ENCODE data around the gene SESN1.

Gene SESN1

DNA sequence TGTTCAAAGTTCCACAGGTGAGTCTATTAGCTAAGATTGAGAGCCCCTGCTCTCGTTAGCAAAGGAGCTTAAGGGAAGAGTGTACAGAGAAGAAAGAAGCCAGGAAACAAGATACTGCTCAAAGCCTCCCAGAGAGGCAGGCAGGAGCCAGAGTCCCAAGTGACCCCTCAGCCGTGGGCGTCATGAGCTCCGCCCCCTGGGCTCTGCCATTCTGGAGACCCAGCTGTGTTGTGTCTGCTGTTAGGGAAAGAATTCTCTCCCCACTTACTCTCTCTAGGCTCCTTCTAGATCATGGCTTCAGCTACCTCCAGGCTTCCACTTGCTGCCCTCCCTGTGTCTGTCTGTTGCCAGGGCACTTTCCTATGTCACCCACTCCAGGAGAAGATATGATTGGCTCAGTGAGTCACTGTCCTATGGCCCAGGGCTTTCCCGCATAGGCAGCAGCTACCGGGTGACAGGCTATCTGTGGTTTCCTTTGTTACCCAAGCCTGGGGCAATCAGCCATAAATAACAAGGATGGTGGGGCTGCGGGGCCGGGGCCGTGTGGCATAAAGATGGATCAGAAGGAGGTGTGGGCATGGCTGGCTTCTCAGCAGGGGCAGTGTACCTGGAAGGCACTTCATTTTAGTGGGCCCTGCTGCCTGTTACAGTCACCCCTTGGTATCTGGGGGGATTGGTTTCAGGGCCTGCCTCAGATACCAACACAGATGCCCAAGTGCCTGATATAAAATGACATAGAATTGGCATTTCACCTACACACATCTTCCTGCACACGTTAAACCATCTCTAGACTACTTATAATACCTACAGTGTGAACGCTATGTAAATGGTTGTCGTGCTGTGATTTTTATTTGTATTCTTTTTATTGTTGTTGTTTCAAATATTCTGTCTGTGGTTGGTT is 127.5 kb downstream of the SESN1 start:
- Histone ChIP-seq H3K9ac (ENCODE audit: low read depth, low read length) (no peak overlapping the region), H3K27me3 (ENCODE audit: insufficient read depth, low read length, poor library complexity) (no peaks in the 10 kb centered on the region), H2AFZ (ENCODE audit: low read depth, low read length) (no peak overlapping the region), H3K4me2 (ENCODE audit: insufficient read depth, low read length) (no peak overlapping the region), H4K20me1 (ENCODE audit: insufficient read depth, low read length) (no peaks in the 10 kb centered on the region), H3K4me3 (ENCODE audit: low read depth in 1 of 2, low read length in 2 of 2) (no peak overlapping the region), H3K79me2 (ENCODE audit: insufficient read depth, low read length) (no peaks in the 10 kb centered on the region), H3K27ac (ENCODE audit: low read length) (no peak overlapping the region), H3K4me1 (ENCODE audit: insufficient read depth, low read length) (no peaks in the 10 kb centered on the region), H3K9me3 (ENCODE audit: insufficient read depth, low read length, severe bottlenecking) (no peaks in the 10 kb centered on the region), H3K36me3 (ENCODE audit: insufficient read depth, low read length) (no peaks in the 10 kb centered on the region)
- ATAC-seq (ENCODE audit: insufficient read depth, low read depth), result peak; percentile 52; the same call in 2 of the 3 replicates
- DNase-seq, result no peak
- no peak for TF ChIP-seq EZH2 (IDR thresholded peaks at IDR 0.05; ENCODE audit: borderline replicate concordance, low read depth, low read length, severe bottlenecking)
- TF ChIP-seq, protein P1, sequence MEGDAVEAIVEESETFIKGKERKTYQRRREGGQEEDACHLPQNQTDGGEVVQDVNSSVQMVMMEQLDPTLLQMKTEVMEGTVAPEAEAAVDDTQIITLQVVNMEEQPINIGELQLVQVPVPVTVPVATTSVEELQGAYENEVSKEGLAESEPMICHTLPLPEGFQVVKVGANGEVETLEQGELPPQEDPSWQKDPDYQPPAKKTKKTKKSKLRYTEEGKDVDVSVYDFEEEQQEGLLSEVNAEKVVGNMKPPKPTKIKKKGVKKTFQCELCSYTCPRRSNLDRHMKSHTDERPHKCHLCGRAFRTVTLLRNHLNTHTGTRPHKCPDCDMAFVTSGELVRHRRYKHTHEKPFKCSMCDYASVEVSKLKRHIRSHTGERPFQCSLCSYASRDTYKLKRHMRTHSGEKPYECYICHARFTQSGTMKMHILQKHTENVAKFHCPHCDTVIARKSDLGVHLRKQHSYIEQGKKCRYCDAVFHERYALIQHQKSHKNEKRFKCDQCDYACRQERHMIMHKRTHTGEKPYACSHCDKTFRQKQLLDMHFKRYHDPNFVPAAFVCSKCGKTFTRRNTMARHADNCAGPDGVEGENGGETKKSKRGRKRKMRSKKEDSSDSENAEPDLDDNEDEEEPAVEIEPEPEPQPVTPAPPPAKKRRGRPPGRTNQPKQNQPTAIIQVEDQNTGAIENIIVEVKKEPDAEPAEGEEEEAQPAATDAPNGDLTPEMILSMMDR (IDR thresholded peaks at IDR 0.05; ENCODE audit: borderline replicate concordance, extremely low read depth, low read length, poor library complexity, severe bottlenecking), result no peak

DNA sequence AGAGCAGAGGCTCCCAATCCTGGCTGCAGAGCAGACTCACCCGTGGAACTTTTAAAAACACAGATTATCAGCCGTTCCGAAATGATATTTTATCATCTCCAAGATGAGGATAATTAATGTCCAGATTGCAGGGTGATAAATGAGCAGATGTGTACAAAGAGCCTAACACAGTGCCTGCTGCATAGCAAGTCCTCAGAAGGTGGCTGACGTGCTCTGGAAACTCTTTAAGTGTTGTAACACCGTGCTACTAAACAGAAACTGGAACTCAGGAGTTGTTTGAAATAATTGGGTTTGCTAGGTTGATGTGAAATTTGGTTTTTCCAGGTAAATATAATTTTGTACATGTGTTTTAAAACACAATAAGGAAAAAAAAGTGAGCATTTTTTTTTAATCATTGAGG is 128.4 kb downstream of the SESN1 start:
- Histone ChIP-seq H3K4me3 (ENCODE audit: low read depth in 1 of 2, low read length in 2 of 2) (no peak overlapping the region), H3K9me3 (ENCODE audit: insufficient read depth, low read length, severe bottlenecking) (no peaks in the 10 kb centered on the region), H2AFZ (ENCODE audit: low read depth, low read length) (no peak overlapping the region), H4K20me1 (ENCODE audit: insufficient read depth, low read length) (no peaks in the 10 kb centered on the region), H3K27me3 (ENCODE audit: insufficient read depth, low read length, poor library complexity) (no peaks in the 10 kb centered on the region), H3K79me2 (ENCODE audit: insufficient read depth, low read length) (no peaks in the 10 kb centered on the region), H3K4me2 (ENCODE audit: insufficient read depth, low read length) (no peak overlapping the region), H3K36me3 (ENCODE audit: insufficient read depth, low read length) (no peaks in the 10 kb centered on the region), H3K9ac (ENCODE audit: low read depth, low read length) (no peak overlapping the region), H3K27ac (ENCODE audit: low read length) (no peak overlapping the region), H3K4me1 (ENCODE audit: insufficient read depth, low read length) (no peaks in the 10 kb centered on the region)
- no peak for TF ChIP-seq EZH2 (IDR thresholded peaks at IDR 0.05; ENCODE audit: borderline replicate concordance, low read depth, low read length, severe bottlenecking)
- TF ChIP-seq, protein P1 (IDR thresholded peaks at IDR 0.05; ENCODE audit: borderline replicate concordance, extremely low read depth, low read length, poor library complexity, severe bottlenecking), result no peak
- ATAC-seq (ENCODE audit: insufficient read depth, low read depth) (no peak), DNase-seq (no peak)

DNA sequence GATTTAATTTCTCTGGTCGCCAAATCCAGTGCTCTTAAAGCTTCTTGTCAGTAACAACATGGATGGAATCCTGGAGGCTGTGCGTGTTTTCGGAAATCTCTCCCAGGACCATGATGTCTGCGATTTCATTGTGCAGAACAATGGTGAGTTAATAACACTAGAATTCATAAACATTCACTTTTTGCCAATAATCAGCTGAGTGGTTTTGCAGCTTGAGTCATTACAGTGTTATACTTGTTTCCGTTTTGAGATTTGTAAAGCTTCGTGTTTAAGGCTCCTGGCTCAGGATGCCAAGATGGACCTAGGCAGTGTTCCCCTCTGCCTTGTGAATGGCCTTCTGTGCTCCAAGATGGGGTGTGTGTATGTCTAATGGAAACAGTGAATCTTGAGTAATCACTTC is 132.7 kb downstream of the SESN1 start:
- no peak overlapping the region for H3K4me2 ChIP-seq (ENCODE audit: insufficient read depth, low read length)
- no peak overlapping the region for H2AFZ ChIP-seq (ENCODE audit: low read depth, low read length)
- no peak for DNase-seq
- no peak overlapping the region for H3K9ac ChIP-seq (ENCODE audit: low read depth, low read length)
- TF ChIP-seq, protein P1 (IDR thresholded peaks at IDR 0.05; ENCODE audit: borderline replicate concordance, extremely low read depth, low read length, poor library complexity, severe bottlenecking), result no peak
- no peak for TF ChIP-seq EZH2 (IDR thresholded peaks at IDR 0.05; ENCODE audit: borderline replicate concordance, low read depth, low read length, severe bottlenecking)
- H3K36me3 ChIP-seq (ENCODE audit: insufficient read depth, low read length), result no peaks in the 10 kb centered on the region
- no peaks in the 10 kb centered on the region for H4K20me1 ChIP-seq (ENCODE audit: insufficient read depth, low read length)
- no peaks in the 10 kb centered on the region for H3K79me2 ChIP-seq (ENCODE audit: insufficient read depth, low read length)
- no peak overlapping the region for H3K4me3 ChIP-seq (ENCODE audit: low read depth in 1 of 2, low read length in 2 of 2)
- H3K27ac ChIP-seq (ENCODE audit: low read length), result no peak overlapping the region
- no peaks in the 10 kb centered on the region for H3K27me3 ChIP-seq (ENCODE audit: insufficient read depth, low read length, poor library complexity)
- no peak for ATAC-seq (ENCODE audit: insufficient read depth, low read depth)
- H3K4me1 ChIP-seq (ENCODE audit: insufficient read depth, low read length), result no peaks in the 10 kb centered on the region
- H3K9me3 ChIP-seq (ENCODE audit: insufficient read depth, low read length, severe bottlenecking), result no peaks in the 10 kb centered on the region

All from DND-41 (cell line).